Peyer's patch (tissue), 4 donors: ENCODE results near the gene EPHB1.

Experiments
- POLR2A ChIP-seq, 2 donors: fragments of 450-650 bp; IDR thresholded peaks; one replicate each; pipeline ENCODE4 v1.5.1; 2017; ENCODE audit warnings: antibody characterized with exemption in 2 of 2, mild to moderate bottlenecking in 2 of 2, moderate library complexity in 2 of 2
- TF ChIP-seq, protein P1 (sequence below), 6 experiments: fragments of 450-650 bp in 4 of 6; fragments of 200-600 bp in 2 of 6; sonication (generic) in 1 of 6; IDR thresholded peaks; one replicate each; pipeline ENCODE4 v1.5.1; 2017 to 2019; ENCODE audit warnings: antibody characterized with exemption in 6 of 6, mild to moderate bottlenecking in 3 of 6, moderate library complexity in 1 of 6

DNA sequence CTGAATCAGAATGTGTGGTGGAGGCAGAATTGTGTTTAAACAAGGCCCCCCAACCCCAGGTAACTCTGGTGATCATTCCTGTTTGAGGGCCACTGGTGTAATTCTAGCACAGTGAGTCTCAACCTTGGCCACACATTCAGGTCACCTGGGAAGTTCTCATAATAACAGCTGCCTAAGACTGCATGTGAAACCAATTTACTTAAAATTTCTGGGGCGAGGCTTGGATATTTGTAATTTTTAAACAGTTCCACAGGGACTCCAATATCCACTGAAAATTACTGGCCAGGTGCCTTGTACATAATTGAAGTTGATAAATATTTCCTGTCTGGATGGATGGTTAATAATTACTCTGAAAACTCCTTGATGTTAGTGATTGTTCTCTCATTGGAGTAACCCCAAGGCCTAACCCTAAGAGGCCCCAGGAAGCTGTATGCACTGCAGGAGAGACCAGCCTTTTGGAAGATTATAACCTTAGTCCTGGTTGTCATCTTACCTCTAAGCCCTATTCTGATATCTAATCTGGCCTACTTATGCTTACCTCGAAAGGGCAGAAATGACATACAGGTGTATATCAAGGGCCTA, 25.7 kb upstream of the EPHB1 start:
- TF ChIP-seq, protein P1, sequence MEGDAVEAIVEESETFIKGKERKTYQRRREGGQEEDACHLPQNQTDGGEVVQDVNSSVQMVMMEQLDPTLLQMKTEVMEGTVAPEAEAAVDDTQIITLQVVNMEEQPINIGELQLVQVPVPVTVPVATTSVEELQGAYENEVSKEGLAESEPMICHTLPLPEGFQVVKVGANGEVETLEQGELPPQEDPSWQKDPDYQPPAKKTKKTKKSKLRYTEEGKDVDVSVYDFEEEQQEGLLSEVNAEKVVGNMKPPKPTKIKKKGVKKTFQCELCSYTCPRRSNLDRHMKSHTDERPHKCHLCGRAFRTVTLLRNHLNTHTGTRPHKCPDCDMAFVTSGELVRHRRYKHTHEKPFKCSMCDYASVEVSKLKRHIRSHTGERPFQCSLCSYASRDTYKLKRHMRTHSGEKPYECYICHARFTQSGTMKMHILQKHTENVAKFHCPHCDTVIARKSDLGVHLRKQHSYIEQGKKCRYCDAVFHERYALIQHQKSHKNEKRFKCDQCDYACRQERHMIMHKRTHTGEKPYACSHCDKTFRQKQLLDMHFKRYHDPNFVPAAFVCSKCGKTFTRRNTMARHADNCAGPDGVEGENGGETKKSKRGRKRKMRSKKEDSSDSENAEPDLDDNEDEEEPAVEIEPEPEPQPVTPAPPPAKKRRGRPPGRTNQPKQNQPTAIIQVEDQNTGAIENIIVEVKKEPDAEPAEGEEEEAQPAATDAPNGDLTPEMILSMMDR (IDR thresholded peaks at IDR 0.05), result no peak
- no peak for TF ChIP-seq POLR2A (IDR thresholded peaks at IDR 0.05)
